Sciatic nerve (tissue), 2 donors: Measurements from ENCODE around the gene ZCWPW1. TPM values are rescaled to one million over a fixed set of nuclear protein-coding genes. Genes with fewer than 3 reads are reported as not detected.
"Not testable (repeated sequence)": the region's sequence is repeated elsewhere in the genome, so short reads cannot be mapped to it uniquely, and the experiment has no call there.

Experiments
- ATAC-seq: fragments of 200-7000 bp; cut with Tn5 transposase; one replicate; pipeline ENCODE4 v1.9.1; 2020; ENCODE audit warnings: mild to moderate bottlenecking, moderate library complexity
- DNase-seq: peaks from one replicate; pipeline ENCODE4 v3.0.0-alpha.2; 2020; ENCODE audit warnings: low spot score
- intact Hi-C: fragments of 100-400 bp; cut with DNase I; formaldehyde crosslinking; loops from one replicate; pipeline ENCODE4 v1.14.2; 2022
- total RNA-seq: library from RNA; stranded (reverse); fragmentation: NEBNext Ultra II Directional; extraction: Animal tissue kit (Norgen Biotek cat#: 25700); gene quantifications from one replicate; pipeline ENCODE4 v1.2.1, GENCODE V29; 2021
- donor health status: DM: no; HTN: no; CAD: no.
- donor health status: DM: no; HTN: no; CAD: no.

ZCWPW1 gene
- total RNA-seq, 1 donor from 2014 or later: 8.0 TPM

GRCh38 chr7:100367251-100367620, 61.3 kb downstream of the ZCWPW1 start:
- ATAC-seq: no peak
- intact Hi-C loops: no loop called here
- DNase-seq: no peak

- intact Hi-C loops: no loop called here
- ATAC-seq: no peak
- DNase-seq: no peak
Measured at GRCh38 chr7:100366411-100367250, 61.9 kb downstream of the ZCWPW1 start.

GRCh38 chr7:100365998-100366367, 62.5 kb downstream of the ZCWPW1 start:
- ATAC-seq, DNase-seq, intact Hi-C loops: not testable (repeated sequence)

- DNase-seq: no peak
- no peak for ATAC-seq
- intact Hi-C loops: no loop called here
Measured at GRCh38 chr7:100364480-100364879, 64.0 kb downstream of the ZCWPW1 start.

- ATAC-seq, DNase-seq, intact Hi-C loops: not testable (repeated sequence)
Measured at GRCh38 chr7:100363797-100364196, 64.7 kb downstream of the ZCWPW1 start.

GRCh38 chr7:100363098-100363497, 65.4 kb downstream of the ZCWPW1 start:
- intact Hi-C loops: no loop called here
- no peak for ATAC-seq

GRCh38 chr7:100360135-100360854, 68.2 kb downstream of the ZCWPW1 start:
- intact Hi-C loops: no loop called here
- no peak for ATAC-seq
- no peak for DNase-seq

More at GRCh38 chr7:100363098-100363497, 65.4 kb downstream of the ZCWPW1 start:
- DNase-seq: no peak

GRCh38 chr7:100358857-100359212, 69.7 kb downstream of the ZCWPW1 start:
- intact Hi-C loops: no loop called here
- no peak for DNase-seq

GRCh38 chr7:100358027-100358856, 70.3 kb downstream of the ZCWPW1 start, which contains the start of gene PILRB:
Gene PILRB (plus strand): TSS chr7:100358117. CDS start chr7:100358303, 186 bp downstream.
- intact Hi-C loops: no loop called here
- ATAC-seq: no peak

More at GRCh38 chr7:100358857-100359212, 69.7 kb downstream of the ZCWPW1 start:
- no peak for ATAC-seq

GRCh38 chr7:100357131-100357561, 71.4 kb downstream of the ZCWPW1 start:
- no peak for DNase-seq
- intact Hi-C loops: no loop called here

More at GRCh38 chr7:100358027-100358856, 70.3 kb downstream of the ZCWPW1 start, which contains the start of gene PILRB:
- no peak for DNase-seq

GRCh38 chr7:100356416-100357068, 72.0 kb downstream of the ZCWPW1 start:
- intact Hi-C loops: no loop called here
- DNase-seq (no peak), ATAC-seq (no peak)

More at GRCh38 chr7:100357131-100357561, 71.4 kb downstream of the ZCWPW1 start:
- no peak for ATAC-seq

GRCh38 chr7:100353685-100354330, 74.7 kb downstream of the ZCWPW1 start:
- no peak for ATAC-seq
- DNase-seq: no peak
- intact Hi-C loops: no loop called here

- intact Hi-C loops: no loop called here
- no peak for DNase-seq
- no peak for ATAC-seq
Measured at GRCh38 chr7:100352984-100353684, 75.4 kb downstream of the ZCWPW1 start.

- ATAC-seq, DNase-seq: not testable (repeated sequence)
Measured at GRCh38 chr7:100352230-100352781, 76.2 kb downstream of the ZCWPW1 start.

GRCh38 chr7:100351657-100352058, 76.8 kb downstream of the ZCWPW1 start:
- intact Hi-C loops: no loop called here
- ATAC-seq (no peak), DNase-seq (no peak)

More at GRCh38 chr7:100352230-100352781, 76.2 kb downstream of the ZCWPW1 start:
- intact Hi-C loops: not testable (repeated sequence)
